DOHH2 (cell line): Measurements from ENCODE around the gene PITX3.

Experiments used
- H3F3A ChIP-seq: fragments of 200-600 bp; sonication (generic), shearing (Covaris generic); 2 replicates; pipeline ENCODE4 v1.6.0; 2016; ENCODE audit warnings: antibody characterized with exemption, mild to moderate bottlenecking; ENCODE audit not compliant: control insufficient read depth, insufficient read depth
- H3K27ac ChIP-seq: fragments of 200-600 bp; sonication (generic); 2 replicates; pipeline ENCODE4 v1.5.1; 2014; ENCODE audit warnings: low read depth, mild to moderate bottlenecking, low read length, moderate library complexity
- H3K27me3 ChIP-seq: fragments of 200-600 bp; sonication (generic); 2 replicates; pipeline ENCODE4 v1.6.1; 2014; ENCODE audit warnings: mild to moderate bottlenecking, low read length, mixed read lengths; ENCODE audit not compliant: control insufficient read depth
- H3K36me3 ChIP-seq: fragments of 200-600 bp; sonication (generic); 2 replicates; pipeline ENCODE4 v1.6.1; 2014; ENCODE audit warnings: mild to moderate bottlenecking, low read length, moderate library complexity, mixed read lengths; ENCODE audit not compliant: control insufficient read depth
- H3K4me1 ChIP-seq: fragments of 200-600 bp; sonication (generic); 2 replicates; pipeline ENCODE4 v1.6.1; 2014; ENCODE audit warnings: mild to moderate bottlenecking, low read length, mixed read lengths; ENCODE audit not compliant: control insufficient read depth
- H3K4me2 ChIP-seq: fragments of 200-600 bp; sonication (generic); 2 replicates; pipeline ENCODE4 v1.6.0; 2014; ENCODE audit warnings: mild to moderate bottlenecking, low read length, moderate library complexity
- H3K4me3 ChIP-seq: fragments of 200-600 bp; sonication (generic); 2 replicates; pipeline ENCODE4 v1.5.1; 2014; ENCODE audit warnings: mild to moderate bottlenecking, low read length, mixed read lengths
- H3K79me2 ChIP-seq: fragments of 200-600 bp; sonication (generic); 2 replicates; pipeline ENCODE4 v1.6.1; 2014; ENCODE audit warnings: mild to moderate bottlenecking, low read length, mixed read lengths; ENCODE audit not compliant: control insufficient read depth
- H3K9me2 ChIP-seq: fragments of 200-600 bp; sonication (generic); replicated peaks from 2 replicates; pipeline ENCODE4 v1.6.1; 2014; ENCODE audit warnings: mild to moderate bottlenecking, low read length, mixed read lengths; ENCODE audit not compliant: control insufficient read depth
- H3K9me3 ChIP-seq: fragments of 200-600 bp; sonication (generic); 2 replicates; pipeline ENCODE4 v1.6.1; 2014; ENCODE audit warnings: antibody characterized with exemption, low read length, mixed read lengths; ENCODE audit not compliant: control insufficient read depth, insufficient read depth
- H4K20me1 ChIP-seq: fragments of 200-600 bp; sonication (generic); 2 replicates; pipeline ENCODE4 v1.6.0; 2014; ENCODE audit warnings: low read depth, mild to moderate bottlenecking, antibody characterized with exemption, low read length, moderate library complexity; ENCODE audit not compliant: control insufficient read depth, insufficient read depth
- CTCF ChIP-seq: fragments of 200-600 bp; sonication (generic); IDR thresholded peaks from one replicate; pipeline ENCODE4 v1.5.1; 2014; ENCODE audit warnings: antibody characterized with exemption, mild to moderate bottlenecking, low read depth, low read length; ENCODE audit not compliant: poor library complexity, severe bottlenecking
- EZH2phosphoT487 ChIP-seq: fragments of 200-600 bp; sonication (generic); IDR thresholded peaks from 2 replicates; pipeline ENCODE4 v1.6.1; 2017; ENCODE audit warnings: borderline replicate concordance, mild to moderate bottlenecking, antibody characterized with exemption, low read length, moderate library complexity, mixed read lengths

The PITX3 gene

GRCh38 chr10:102268375-102268888 is 27.1 kb upstream of the PITX3 start:
- no peaks in the 10 kb centered on the region for H3K9me3 ChIP-seq
- H3K4me3 ChIP-seq = no peak overlapping the region
- H3K27ac ChIP-seq = no peak overlapping the region
- no peaks in the 10 kb centered on the region for H3F3A ChIP-seq
- no peak overlapping the region for H3K4me2 ChIP-seq
- H3K79me2 ChIP-seq = peaks cover 28% of the 10 kb centered on the region
- peaks cover 6% of the 10 kb centered on the region for H3K4me1 ChIP-seq
- H3K36me3 ChIP-seq = peaks cover 15% of the 10 kb centered on the region
- 0 out of 2 replicates have a peak, but pooled peaks cover 2% of the 10 kb centered on the region for H4K20me1 ChIP-seq
- H3K27me3 ChIP-seq = no peaks in the 10 kb centered on the region
- TF ChIP-seq CTCF (no peak), EZH2phosphoT487 (no peak)
- no peaks in the 10 kb centered on the region for H3K9me2 ChIP-seq

- H3K27ac ChIP-seq = no peak overlapping the region
- H3K4me1 ChIP-seq = peaks cover 6% of the 10 kb centered on the region
- H3K9me2 ChIP-seq = no peaks in the 10 kb centered on the region
- no peaks in the 10 kb centered on the region for H3K9me3 ChIP-seq
- peaks cover 16% of the 10 kb centered on the region for H3K36me3 ChIP-seq
- H3K4me2 ChIP-seq = no peak overlapping the region
- no peak for TF ChIP-seq EZH2phosphoT487
- no peak overlapping the region for H3K4me3 ChIP-seq
- H3F3A ChIP-seq = no peaks in the 10 kb centered on the region
- H3K79me2 ChIP-seq = peaks cover 24% of the 10 kb centered on the region
- no peaks in the 10 kb centered on the region for H3K27me3 ChIP-seq
- 0 out of 2 replicates have a peak, but pooled peaks cover 2% of the 10 kb centered on the region for H4K20me1 ChIP-seq
Observed at GRCh38 chr10:102267748-102268147, 26.4 kb upstream of the PITX3 start.

- Histone ChIP-seq H3K4me1 (peaks cover under 1% of the 10 kb centered on the region), H3K27ac (no peak overlapping the region)
Observed at GRCh38 chr10:102266670-102267069, 25.4 kb upstream of the PITX3 start.

More at GRCh38 chr10:102266670-102267069, 25.4 kb upstream of the PITX3 start:
- Histone ChIP-seq H3K9me3 (no peaks in the 10 kb centered on the region), H3K4me3 (no peak overlapping the region), H3K27me3 (no peaks in the 10 kb centered on the region), H3K79me2 (peaks cover 17% of the 10 kb centered on the region; the same call in 1 of the 2 replicates), H3K4me2 (no peak overlapping the region), H3K36me3 (peaks cover 26% of the 10 kb centered on the region), H3K9me2 (no peaks in the 10 kb centered on the region), H4K20me1 (0 out of 2 replicates have a peak, but pooled peaks cover 2% of the 10 kb centered on the region), H3F3A (no peaks in the 10 kb centered on the region)
- TF ChIP-seq EZH2phosphoT487 = no peak
- TF ChIP-seq CTCF = no peak
